ENCODE results near the gene CTAGE9. TPM values are rescaled to one million over a fixed set of nuclear protein-coding genes. Genes with fewer than 3 reads are reported as not detected.

The CTAGE9 gene
- total and polyA plus RNA-seq, 10 donors: not detected

GRCh38 chr6:131740161-131740560 is 29.3 kb upstream of the CTAGE9 start:
- no peak overlapping the region for H3K4me3 ChIP-seq
- H3K9me3 ChIP-seq: no peaks in the 10 kb centered on the region
- H3K4me1 ChIP-seq: no peaks in the 10 kb centered on the region
- H3K27ac ChIP-seq: no peak overlapping the region
- H3K36me3 ChIP-seq: no peaks in the 10 kb centered on the region
- 80 to 93% (median 85%) methylated on average over 4 of the region's 4 CpGs for WGBS, 5 donors
- TF ChIP-seq, protein P1, sequence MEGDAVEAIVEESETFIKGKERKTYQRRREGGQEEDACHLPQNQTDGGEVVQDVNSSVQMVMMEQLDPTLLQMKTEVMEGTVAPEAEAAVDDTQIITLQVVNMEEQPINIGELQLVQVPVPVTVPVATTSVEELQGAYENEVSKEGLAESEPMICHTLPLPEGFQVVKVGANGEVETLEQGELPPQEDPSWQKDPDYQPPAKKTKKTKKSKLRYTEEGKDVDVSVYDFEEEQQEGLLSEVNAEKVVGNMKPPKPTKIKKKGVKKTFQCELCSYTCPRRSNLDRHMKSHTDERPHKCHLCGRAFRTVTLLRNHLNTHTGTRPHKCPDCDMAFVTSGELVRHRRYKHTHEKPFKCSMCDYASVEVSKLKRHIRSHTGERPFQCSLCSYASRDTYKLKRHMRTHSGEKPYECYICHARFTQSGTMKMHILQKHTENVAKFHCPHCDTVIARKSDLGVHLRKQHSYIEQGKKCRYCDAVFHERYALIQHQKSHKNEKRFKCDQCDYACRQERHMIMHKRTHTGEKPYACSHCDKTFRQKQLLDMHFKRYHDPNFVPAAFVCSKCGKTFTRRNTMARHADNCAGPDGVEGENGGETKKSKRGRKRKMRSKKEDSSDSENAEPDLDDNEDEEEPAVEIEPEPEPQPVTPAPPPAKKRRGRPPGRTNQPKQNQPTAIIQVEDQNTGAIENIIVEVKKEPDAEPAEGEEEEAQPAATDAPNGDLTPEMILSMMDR (IDR thresholded peaks at IDR 0.05 in 8 of 11, conservative IDR thresholded peaks at IDR 0.05 in 3 of 11): no peak
- TF ChIP-seq POLR2A (IDR thresholded peaks at IDR 0.05): no peak
- TF ChIP-seq POLR2AphosphoS5 (IDR thresholded peaks at IDR 0.05): no peak
- H3K27me3 ChIP-seq (replicated peaks in 1 of 7): no peaks in the 10 kb centered on the region
- intact Hi-C loops (cut with DNase I; ENCODE audit: low total_unique reads): no loop called here
- no peak for DNase-seq

- WGBS, 5 donors: 90 to 94% (median 94%) methylated on average over 5 of the region's 5 CpGs
- DNase-seq: no peak
- no peaks in the 10 kb centered on the region for H3K4me1 ChIP-seq
- no peak overlapping the region for H3K4me3 ChIP-seq
- intact Hi-C loops (cut with DNase I; ENCODE audit: low total_unique reads): no loop called here
- H3K27me3 ChIP-seq (replicated peaks in 1 of 7): no peaks in the 10 kb centered on the region
- H3K27ac ChIP-seq: no peak overlapping the region
- no peaks in the 10 kb centered on the region for H3K36me3 ChIP-seq
- no peak for TF ChIP-seq POLR2AphosphoS5 (IDR thresholded peaks at IDR 0.05)
- TF ChIP-seq POLR2A (IDR thresholded peaks at IDR 0.05): no peak
- TF ChIP-seq, protein P1 (IDR thresholded peaks at IDR 0.05 in 8 of 11, conservative IDR thresholded peaks at IDR 0.05 in 3 of 11): no peak
- H3K9me3 ChIP-seq: no peaks in the 10 kb centered on the region
Observed at GRCh38 chr6:131739136-131739535, 28.3 kb upstream of the CTAGE9 start.

DNA sequence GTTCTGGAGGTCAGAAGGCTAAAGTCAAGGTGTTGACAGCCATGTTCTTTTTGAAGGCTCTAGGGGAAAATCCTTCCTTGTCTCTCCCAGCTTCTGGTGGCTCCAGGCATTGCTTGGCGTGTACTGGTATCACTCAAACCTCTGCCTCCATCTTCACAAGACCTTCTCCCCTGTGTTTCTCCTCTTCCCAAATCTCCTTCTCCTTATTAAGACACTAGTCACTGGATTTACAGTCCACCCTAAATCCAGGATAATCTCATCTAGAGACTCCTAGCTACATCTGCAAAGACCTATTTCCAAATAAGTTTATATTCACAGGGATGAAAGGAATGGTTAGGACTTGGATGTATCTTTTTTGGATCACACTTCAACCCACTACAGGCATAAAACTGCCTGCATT is 26.0 kb upstream of the CTAGE9 start:
- intact Hi-C loops (cut with DNase I; ENCODE audit: low total_unique reads): no loop called here
- no peaks in the 10 kb centered on the region for H3K36me3 ChIP-seq
- H3K4me1 ChIP-seq: no peaks in the 10 kb centered on the region
- no peak for DNase-seq
- H3K27me3 ChIP-seq (replicated peaks in 1 of 7): no peaks in the 10 kb centered on the region
- no peaks in the 10 kb centered on the region for H3K9me3 ChIP-seq
- H3K4me3 ChIP-seq: no peak overlapping the region
- WGBS, 5 donors: 90 to 100% (median 96%) methylated on average over 1 of the region's 1 CpG
- TF ChIP-seq POLR2A (IDR thresholded peaks at IDR 0.05) (no peak), POLR2AphosphoS5 (IDR thresholded peaks at IDR 0.05) (no peak)
- TF ChIP-seq, protein P1 (IDR thresholded peaks at IDR 0.05 in 8 of 11, conservative IDR thresholded peaks at IDR 0.05 in 3 of 11): no peak
- H3K27ac ChIP-seq: no peak overlapping the region

GRCh38 chr6:131736003-131736596 is 25.3 kb upstream of the CTAGE9 start:
- Histone ChIP-seq H3K27ac (no peak overlapping the region), H3K4me3 (no peak overlapping the region), H3K27me3 (replicated peaks in 1 of 7) (no peaks in the 10 kb centered on the region), H3K4me1 (no peaks in the 10 kb centered on the region), H3K9me3 (no peaks in the 10 kb centered on the region), H3K36me3 (no peaks in the 10 kb centered on the region)
- intact Hi-C loops (cut with DNase I; ENCODE audit: low total_unique reads): no loop called here
- no peak for DNase-seq
- 80 to 89% (median 83%) methylated on average over 9 of the region's 9 CpGs for WGBS, 5 donors
- TF ChIP-seq POLR2A (IDR thresholded peaks at IDR 0.05) (no peak), POLR2AphosphoS5 (IDR thresholded peaks at IDR 0.05) (no peak)
- TF ChIP-seq, protein P1 (IDR thresholded peaks at IDR 0.05 in 8 of 11, conservative IDR thresholded peaks at IDR 0.05 in 3 of 11): no peak
